ENCODE results near the gene RIMOC1.
A peak's percentile ranks its signal among the peaks of the same experiment; 100 is the strongest.

DNA sequence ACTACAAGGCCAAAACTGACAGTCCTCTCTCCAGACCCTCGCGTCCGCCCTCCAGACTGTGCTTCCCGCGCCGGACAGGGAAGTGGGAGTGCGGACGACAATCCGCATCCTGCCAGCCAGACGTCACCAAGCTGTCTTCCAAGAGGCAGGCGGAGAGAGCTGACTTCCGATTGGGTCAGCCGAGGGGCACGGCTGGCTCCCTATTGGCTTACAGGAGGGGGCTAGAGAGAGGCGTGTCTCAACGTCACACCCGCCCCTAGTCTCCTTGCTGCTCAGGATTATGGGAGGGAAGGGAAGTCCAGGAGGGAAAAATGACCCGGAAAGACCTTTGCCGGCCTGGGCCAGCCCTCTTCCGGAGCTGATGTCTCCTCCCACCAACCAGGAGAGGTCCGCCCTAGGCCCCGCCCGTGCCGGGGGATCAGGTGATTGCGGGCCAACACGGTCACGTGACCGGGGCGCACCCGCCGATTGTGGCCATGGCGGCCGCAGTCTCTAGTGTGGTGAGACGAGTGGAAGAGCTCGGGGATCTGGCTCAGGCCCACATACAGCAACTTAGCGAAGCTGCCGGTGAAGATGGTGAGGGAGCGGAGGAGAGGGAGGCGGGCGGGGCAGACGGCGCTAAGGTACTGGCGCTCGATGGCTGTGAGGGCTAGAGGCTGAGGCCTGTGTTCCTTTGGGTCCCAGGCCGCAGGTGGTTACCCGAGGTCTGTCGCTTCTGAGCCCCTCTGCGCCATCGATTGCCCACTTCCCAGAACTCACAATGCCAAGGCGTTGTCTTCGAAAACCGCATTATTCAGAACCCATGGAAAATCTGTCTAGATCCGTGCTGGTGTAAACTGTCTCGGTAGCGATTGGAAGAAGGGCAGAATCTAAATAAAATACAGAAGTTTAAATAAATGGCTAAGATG is at the start of gene RIMOC1:
- peak in 1 of 6 experiments; percentile 11 for TF ChIP-seq CTCF (IDR thresholded peaks at IDR 0.05)
- peak; percentile 73 to 78 for TF ChIP-seq POLR2A (IDR thresholded peaks at IDR 0.05)
